Keratinocyte (primary cell): ENCODE data around the gene HENMT1. TPM values are rescaled to one million over a fixed set of nuclear protein-coding genes. Genes with fewer than 3 reads are reported as not detected.

ENCODE experiments used
- DNase-seq: peaks from one replicate; pipeline ENCODE4 v3.0.0-alpha.2; 2011; ENCODE audit warnings: low read depth, missing footprints, low spot score
- FAIRE-seq: peaks from 2 replicates; lab custom pipeline; 2011; peaks lifted over from hg19 to GRCh38; lab: Jason Lieb, UNC
- H2AFZ ChIP-seq: 2 replicates; pipeline ENCODE4 v1.6.0; 2012; ENCODE audit warnings: low read length, control low read depth, inconsistent platforms; ENCODE audit not compliant: control insufficient read depth
- H3K27ac ChIP-seq: 2 replicates; pipeline ENCODE4 v1.5.1; 2011; ENCODE audit warnings: low read length; ENCODE audit not compliant: control insufficient read depth, insufficient read depth
- H3K27me3 ChIP-seq: 3 replicates; pipeline ENCODE4 v1.6.0; 2011; ENCODE audit warnings: low read length; ENCODE audit not compliant: control insufficient read depth, insufficient read depth; ENCODE audit errors: extremely low read depth
- H3K36me3 ChIP-seq, 2 experiments: 2 replicates in 1 of 2; 3 replicates in 1 of 2; pipeline ENCODE4 v1.5.1; 2011; ENCODE audit warnings: low read length in 2 of 2, mild to moderate bottlenecking in 1 of 2; ENCODE audit not compliant: control insufficient read depth in 2 of 2, insufficient read depth in 2 of 2; ENCODE audit errors: extremely low read depth in 1 of 2
- H3K4me1 ChIP-seq: 3 replicates; pipeline ENCODE4 v1.5.1; 2011; ENCODE audit warnings: low read length; ENCODE audit not compliant: control insufficient read depth, insufficient read depth; ENCODE audit errors: extremely low read depth
- H3K4me2 ChIP-seq: 3 replicates; pipeline ENCODE4 v1.6.0; 2011; ENCODE audit warnings: low read depth, low read length; ENCODE audit not compliant: control insufficient read depth, insufficient read depth; ENCODE audit errors: extremely low read depth
- H3K4me3 ChIP-seq, 3 experiments: fragments of 200-600 bp in 1 of 3; sonication (generic) in 1 of 3; 2 replicates in 2 of 3; 3 replicates in 1 of 3; pipeline ENCODE4 v1.5.1; 2011 to 2016; ENCODE audit warnings: low read length in 3 of 3, mild to moderate bottlenecking in 3 of 3, control low read depth in 2 of 3, inconsistent platforms in 1 of 3, low read depth in 1 of 3, mixed read lengths in 1 of 3, mixed run types in 1 of 3, moderate library complexity in 1 of 3; ENCODE audit not compliant: control insufficient read depth in 2 of 3, insufficient read depth in 2 of 3; ENCODE audit errors: extremely low read depth in 1 of 3
- H3K79me2 ChIP-seq: 2 replicates; pipeline ENCODE4 v1.6.0; 2012; ENCODE audit warnings: low read length; ENCODE audit not compliant: control insufficient read depth, insufficient read depth
- H3K9ac ChIP-seq: 3 replicates; pipeline ENCODE4 v1.6.0; 2011; ENCODE audit warnings: low read length; ENCODE audit not compliant: control insufficient read depth, insufficient read depth; ENCODE audit errors: extremely low read depth
- H3K9me1 ChIP-seq: 3 replicates; pipeline ENCODE4 v1.6.0; 2011; ENCODE audit warnings: low read length; ENCODE audit not compliant: control insufficient read depth, insufficient read depth; ENCODE audit errors: extremely low read depth
- H3K9me3 ChIP-seq: 2 replicates; pipeline ENCODE4 v1.5.1; 2012; ENCODE audit warnings: low read depth, low read length; ENCODE audit not compliant: control insufficient read depth
- H4K20me1 ChIP-seq: 3 replicates; pipeline ENCODE4 v1.6.0; 2011; ENCODE audit warnings: low read length; ENCODE audit not compliant: control insufficient read depth, insufficient read depth; ENCODE audit errors: extremely low read depth
- CTCF ChIP-seq, 3 experiments: IDR thresholded peaks in 1 of 3; conservative IDR thresholded peaks in 1 of 3; optimal IDR thresholded peaks in 1 of 3; 2 replicates in 2 of 3; 3 replicates in 1 of 3; pipeline versions ENCODE3 to v1.5.1; 2011; ENCODE audit warnings: low read length in 3 of 3, mild to moderate bottlenecking in 3 of 3, moderate library complexity in 2 of 3, control low read depth in 1 of 3, inconsistent platforms in 1 of 3; ENCODE audit not compliant: insufficient read depth in 2 of 3; ENCODE audit errors: extremely low read depth in 1 of 3
- EZH2 ChIP-seq: IDR thresholded peaks from one replicate; pipeline ENCODE4 v1.6.1; 2012; ENCODE audit warnings: inconsistent platforms, mild to moderate bottlenecking, low read length, moderate library complexity
- dilution Hi-C: fragments of 300-500 bp; cut with MboI; formaldehyde crosslinking; loops from one replicate; pipeline ENCODE4 v1.7.0; 2020; ENCODE audit warnings: low sequenced_read_pairs; ENCODE audit not compliant: extremely low pct_ligation_motif_present
- polyA plus RNA-seq, 5 experiments: library from polyadenylated mRNA; depleted of rRNA in 3 of 5; stranded (reverse) in 3 of 5; stranded (forward) in 1 of 5; unstranded in 1 of 5; fragments of >200 nt; gene quantifications; 1 replicate in 1 of 5; 2 replicates in 3 of 5; 3 replicates in 1 of 5; pipeline versions ENCODE4 v1.2.1 to v1.2.3, GENCODE V29; 2011 to 2012; ENCODE audit warnings: missing spikeins in 2 of 5, low read depth in 1 of 5, low replicate concordance in 1 of 5

HENMT1 gene
- polyA plus RNA-seq, 1 donor (not counting 4 experiments of a cell fraction or from before 2014, with no cell fraction given) = 1.7 TPM

- dilution Hi-C loops = no loop called here
- Histone ChIP-seq H3K4me1 (peaks cover 18% of the 10 kb centered on the region), H3K9me3 (no peaks in the 10 kb centered on the region), H3K36me3 (peaks cover 6 to 25% of the 10 kb centered on the region in 2 experiments), H2AFZ (peak overlapping the region; percentile 98), H3K9me1 (no peaks in the 10 kb centered on the region), H3K9ac (peak overlapping the region; percentile 89), H3K27ac (peak overlapping the region; percentile 81), H3K27me3 (no peaks in the 10 kb centered on the region), H3K4me2 (peak overlapping the region; percentile 91), H3K4me3 (peak overlapping the region; percentile 88 to 100 (median 95)), H3K79me2 (peaks cover 64% of the 10 kb centered on the region), H4K20me1 (peaks cover 20% of the 10 kb centered on the region)
- TF ChIP-seq EZH2 (no peak), CTCF (optimal IDR thresholded peaks at IDR 0.05 in 1 of 3, IDR thresholded peaks at IDR 0.05 in 1 of 3, conservative IDR thresholded peaks at IDR 0.05 in 1 of 3; ENCODE audit: extremely low read depth in 1 of 3, insufficient read depth in 2 of 3, low read length in 3 of 3) (peak; percentile 10 to 35 (median 28))
- FAIRE-seq (no peak), DNase-seq (no peak)
These were observed 32.1 kb upstream of the HENMT1 start for GRCh38 chr1:108692724-108693655.

- peak within 1 kb of the TSS; percentile 98 for H2AFZ ChIP-seq
- peaks cover 3 to 17% of the 10 kb centered on the region in 2 experiments for H3K36me3 ChIP-seq
- H3K9me3 ChIP-seq = no peaks in the 10 kb centered on the region
- peak; percentile 28 for DNase-seq
- peak within 1 kb of the TSS; percentile 91 for H3K4me2 ChIP-seq
- H3K4me3 ChIP-seq = peak within 1 kb of the TSS; percentile 88 to 100 (median 95)
- H3K27ac ChIP-seq = peak within 1 kb of the TSS; percentile 81
- peaks cover 59% of the 10 kb centered on the region for H3K79me2 ChIP-seq
- FAIRE-seq = peak; percentile 71
- H3K9ac ChIP-seq = peak within 1 kb of the TSS; percentile 89
- dilution Hi-C loops = no loop called here
- TF ChIP-seq EZH2 (no peak), CTCF (optimal IDR thresholded peaks at IDR 0.05 in 1 of 3, IDR thresholded peaks at IDR 0.05 in 1 of 3, conservative IDR thresholded peaks at IDR 0.05 in 1 of 3; ENCODE audit: extremely low read depth in 1 of 3, insufficient read depth in 2 of 3, low read length in 3 of 3) (no peak)
- peaks cover 18% of the 10 kb centered on the region for H3K4me1 ChIP-seq
- H3K27me3 ChIP-seq = no peaks in the 10 kb centered on the region
- H3K9me1 ChIP-seq = no peaks in the 10 kb centered on the region
- H4K20me1 ChIP-seq = peaks cover 16% of the 10 kb centered on the region
These were observed 31.2 kb upstream of the HENMT1 start, which contains the start of gene PRPF38B for GRCh38 chr1:108691942-108692723. Gene PRPF38B (plus strand): TSS chr1:108692310. CDS start chr1:108692592, 282 bp downstream.
